SJSA1 (cell line): ENCODE measurements around the gene CDH23. TPM values are rescaled to one million over a fixed set of nuclear protein-coding genes. Genes with fewer than 3 reads are reported as not detected.
"Not testable (repeated sequence)": the region's sequence is repeated elsewhere in the genome, so short reads cannot be mapped to it uniquely, and the experiment has no call there.

Source experiments
- DNase-seq, 2 experiments: peaks; one replicate each; pipeline ENCODE4 v3.0.0-alpha.2; 2015 to 2020; ENCODE audit warnings: low spot score in 2 of 2, low read depth in 1 of 2
- H3K27ac ChIP-seq: fragments of 250-450 bp; sonication (Bioruptor Pico); 2 replicates; pipeline ENCODE4 v1.5.1; 2020; ENCODE audit warnings: mild to moderate bottlenecking, moderate library complexity
- H3K27me3 ChIP-seq: fragments of 250-450 bp; sonication (Bioruptor Pico); replicated peaks from 2 replicates; pipeline ENCODE4 v1.5.1; 2020; ENCODE audit warnings: mild to moderate bottlenecking, moderate library complexity
- H3K36me3 ChIP-seq: fragments of 250-450 bp; sonication (Bioruptor Pico); 2 replicates; pipeline ENCODE4 v1.5.1; 2020; ENCODE audit warnings: mild to moderate bottlenecking
- H3K4me1 ChIP-seq: fragments of 250-450 bp; sonication (Bioruptor Pico); replicated peaks from 2 replicates; pipeline ENCODE4 v1.6.1; 2021; ENCODE audit warnings: mild to moderate bottlenecking
- H3K4me3 ChIP-seq: fragments of 250-450 bp; sonication (Bioruptor Pico); 2 replicates; pipeline ENCODE4 v1.5.1; 2020; ENCODE audit warnings: mild to moderate bottlenecking
- H3K9me3 ChIP-seq: fragments of 250-450 bp; sonication (Bioruptor Pico); replicated peaks from 2 replicates; pipeline ENCODE4 v1.5.1; 2020; ENCODE audit warnings: mild to moderate bottlenecking
- total RNA-seq: library from RNA; depleted of rRNA; stranded (reverse); fragments of >200 nt; shearing (Covaris generic); gene quantifications from 2 replicates; pipeline ENCODE4 v1.2.3, GENCODE V29; 2014

CDH23 gene
- total RNA-seq, 1 experiment from 2014 or later = 0.37 TPM

DNA sequence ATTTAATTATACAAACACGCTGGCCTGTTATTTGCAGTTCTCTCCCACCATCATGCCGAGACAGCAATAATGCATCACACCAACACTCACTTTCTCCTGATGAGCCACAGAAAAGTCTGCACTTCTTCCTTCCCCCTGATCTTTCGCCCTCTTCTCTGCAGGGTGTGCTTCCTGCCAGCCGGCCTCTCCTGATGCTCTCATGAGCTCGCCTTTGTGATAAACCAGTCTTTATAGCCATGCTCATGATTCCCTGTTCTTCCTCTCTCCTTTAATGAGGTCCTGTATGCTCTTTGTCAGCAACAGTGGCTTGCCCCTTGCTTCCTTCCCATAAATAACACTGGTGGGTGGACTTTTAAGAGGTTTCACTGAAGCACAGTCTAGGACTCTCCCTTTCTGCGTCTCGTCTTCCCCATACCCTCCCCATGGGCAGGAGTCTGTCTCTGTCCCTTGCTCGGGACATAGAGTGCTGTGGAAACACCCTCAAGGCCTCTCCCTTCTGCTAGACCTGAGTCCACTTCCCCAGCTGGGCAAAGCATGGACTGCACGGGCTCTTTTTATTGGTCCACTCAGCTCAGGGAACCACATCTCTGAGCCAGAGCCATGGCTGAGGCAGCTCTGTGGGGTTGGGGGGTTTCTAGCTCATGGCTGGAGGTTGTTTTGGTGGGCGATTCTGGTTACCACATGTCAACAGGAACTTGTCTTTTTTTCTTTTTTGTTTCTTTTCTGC is 189.0 kb downstream of the CDH23 start:
- H3K9me3 ChIP-seq = no peaks in the 10 kb centered on the region
- no peaks in the 10 kb centered on the region for H3K27me3 ChIP-seq
- H3K27ac ChIP-seq = no peak overlapping the region
- peaks cover 4% of the 10 kb centered on the region for H3K4me1 ChIP-seq
- no peaks in the 10 kb centered on the region for H3K36me3 ChIP-seq
- H3K4me3 ChIP-seq = no peak overlapping the region
- no peak for DNase-seq

DNA sequence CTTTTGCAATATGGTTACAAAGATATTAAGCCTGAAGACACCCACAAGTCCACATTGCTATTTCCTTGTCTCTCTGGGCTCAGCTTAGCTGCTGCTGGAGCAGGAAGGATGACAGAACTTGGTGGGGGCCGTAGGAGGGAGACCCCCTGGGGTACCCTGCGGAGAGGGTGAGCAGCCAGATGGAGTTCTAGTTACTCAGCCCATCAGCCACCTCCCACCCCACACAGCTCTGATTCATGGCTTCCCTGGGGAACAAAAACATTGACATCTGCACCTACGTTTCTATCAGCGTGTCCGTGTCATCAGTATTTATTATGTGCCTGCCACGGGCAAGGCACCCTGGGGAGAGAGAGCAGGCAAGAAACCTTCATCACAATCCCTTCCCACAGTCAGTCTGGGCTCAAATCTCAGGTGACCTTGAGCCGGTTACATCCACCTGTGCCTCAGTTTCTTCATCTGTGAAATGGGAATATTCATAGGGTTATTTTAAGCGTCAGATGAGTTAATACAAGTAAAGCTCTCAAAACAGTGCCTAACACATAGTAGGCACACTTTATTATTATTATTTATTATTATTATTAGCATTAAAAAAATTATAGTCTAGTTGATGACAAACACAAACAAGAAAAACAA is 191.3 kb downstream of the CDH23 start:
- Histone ChIP-seq H3K4me1 (peaks cover 15% of the 10 kb centered on the region), H3K27ac (no peak overlapping the region), H3K36me3 (no peaks in the 10 kb centered on the region), H3K27me3 (no peaks in the 10 kb centered on the region), H3K4me3 (no peak overlapping the region), H3K9me3 (no peaks in the 10 kb centered on the region)
- no peak for DNase-seq

DNA sequence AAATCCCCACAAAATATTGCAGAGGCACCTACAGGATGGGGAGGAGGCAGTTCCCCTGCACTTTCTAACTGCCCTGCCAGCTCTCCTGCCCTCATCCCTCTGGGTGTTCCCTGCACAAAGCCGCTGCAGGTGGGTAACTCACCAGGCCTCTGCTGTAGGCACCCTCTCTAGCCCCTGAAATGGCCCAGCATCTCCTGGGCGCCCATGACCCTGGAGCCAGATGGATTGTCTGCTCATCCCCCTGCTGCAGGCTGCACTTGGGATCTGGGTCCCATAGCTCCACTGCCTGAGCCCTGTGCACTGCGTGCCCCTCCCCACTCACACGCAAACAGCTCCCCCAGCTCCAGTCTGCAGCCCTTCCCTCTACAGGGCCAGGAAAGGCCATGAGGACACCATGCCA is 192.0 kb downstream of the CDH23 start:
- Histone ChIP-seq H3K9me3 (no peaks in the 10 kb centered on the region), H3K4me3 (no peak overlapping the region), H3K4me1 (peaks cover 15% of the 10 kb centered on the region), H3K27ac (no peak overlapping the region), H3K27me3 (no peaks in the 10 kb centered on the region), H3K36me3 (no peaks in the 10 kb centered on the region)
- DNase-seq = no peak

DNA sequence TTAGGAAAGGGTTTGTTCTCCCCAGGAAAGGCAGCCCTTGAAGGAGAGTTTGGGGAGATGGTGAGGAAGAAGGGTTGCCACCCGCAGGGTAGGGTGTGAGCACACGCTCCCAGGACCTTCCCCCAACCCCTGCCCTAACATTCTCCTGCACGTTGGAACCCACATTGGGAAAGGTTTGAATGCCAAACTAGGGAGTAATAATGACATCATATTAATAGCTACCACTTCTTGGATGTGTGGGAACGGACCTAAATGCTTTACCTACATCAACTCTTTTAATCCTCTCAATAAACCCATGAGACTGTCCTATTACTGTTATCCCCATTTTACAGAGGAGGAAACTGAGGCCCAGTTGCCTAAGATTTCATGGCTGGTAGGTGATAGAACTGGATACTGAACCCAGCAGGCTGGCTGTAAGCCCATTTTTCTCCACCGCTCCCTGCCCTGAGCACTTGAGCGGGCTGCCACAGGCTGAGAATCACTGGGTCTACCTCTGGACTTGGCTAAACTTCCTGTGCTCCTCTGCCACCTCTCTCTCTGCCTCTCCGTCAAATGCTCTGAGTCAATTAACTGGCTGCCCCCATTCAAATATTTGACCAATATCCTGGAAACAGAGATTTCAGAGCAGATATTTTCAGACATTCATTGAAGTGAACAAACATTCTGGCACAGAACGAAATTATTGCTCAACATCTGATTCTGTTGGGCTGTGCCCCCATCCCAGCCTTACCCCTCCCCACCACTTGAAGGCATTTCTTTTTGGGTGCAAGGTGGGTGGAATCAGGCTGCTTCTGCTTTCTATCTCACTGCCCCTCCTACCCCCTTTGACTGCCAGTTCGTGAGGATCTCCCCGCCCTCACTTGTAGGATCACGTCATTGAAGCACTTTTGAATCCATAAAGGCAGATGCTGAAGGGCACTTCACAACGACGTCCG is 193.2 kb downstream of the CDH23 start:
- no peak for DNase-seq
- Histone ChIP-seq H3K36me3 (no peaks in the 10 kb centered on the region), H3K27me3 (no peaks in the 10 kb centered on the region), H3K4me1 (peaks cover 15% of the 10 kb centered on the region), H3K9me3 (no peaks in the 10 kb centered on the region), H3K4me3 (no peak overlapping the region), H3K27ac (no peak overlapping the region)

DNA sequence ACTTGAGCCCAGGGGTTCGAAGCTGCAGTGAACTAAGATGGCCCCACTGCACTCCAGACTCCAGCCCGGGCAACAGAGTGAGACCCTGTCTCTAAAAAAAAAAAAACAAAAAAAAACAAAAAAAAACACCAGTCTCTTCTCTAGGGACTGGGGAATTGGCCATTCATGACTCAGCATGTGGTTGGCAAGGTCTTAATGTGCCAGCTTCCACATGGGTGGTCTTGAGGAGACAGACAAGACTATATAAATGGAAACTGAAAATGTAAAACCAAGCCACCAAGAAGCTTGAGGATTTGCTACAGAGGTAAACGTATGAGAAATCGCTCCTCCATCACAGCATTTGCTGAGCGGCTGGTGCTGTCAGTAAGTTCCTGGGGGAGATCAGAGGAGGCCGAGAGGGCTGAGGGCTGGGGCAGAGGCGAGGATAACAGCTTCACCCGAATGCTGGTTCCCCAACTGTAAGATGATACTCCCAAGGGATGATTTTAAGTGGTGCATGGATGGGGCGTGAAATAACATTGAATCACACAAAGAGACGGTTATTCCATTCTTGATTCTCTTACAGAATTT is 194.1 kb downstream of the CDH23 start:
- no peak overlapping the region for H3K27ac ChIP-seq
- no peak overlapping the region for H3K4me3 ChIP-seq
- peak; percentile 62 to 73 for DNase-seq
- peaks cover 15% of the 10 kb centered on the region for H3K4me1 ChIP-seq
- no peaks in the 10 kb centered on the region for H3K9me3 ChIP-seq
- H3K27me3 ChIP-seq = no peaks in the 10 kb centered on the region
- H3K36me3 ChIP-seq = no peaks in the 10 kb centered on the region

DNA sequence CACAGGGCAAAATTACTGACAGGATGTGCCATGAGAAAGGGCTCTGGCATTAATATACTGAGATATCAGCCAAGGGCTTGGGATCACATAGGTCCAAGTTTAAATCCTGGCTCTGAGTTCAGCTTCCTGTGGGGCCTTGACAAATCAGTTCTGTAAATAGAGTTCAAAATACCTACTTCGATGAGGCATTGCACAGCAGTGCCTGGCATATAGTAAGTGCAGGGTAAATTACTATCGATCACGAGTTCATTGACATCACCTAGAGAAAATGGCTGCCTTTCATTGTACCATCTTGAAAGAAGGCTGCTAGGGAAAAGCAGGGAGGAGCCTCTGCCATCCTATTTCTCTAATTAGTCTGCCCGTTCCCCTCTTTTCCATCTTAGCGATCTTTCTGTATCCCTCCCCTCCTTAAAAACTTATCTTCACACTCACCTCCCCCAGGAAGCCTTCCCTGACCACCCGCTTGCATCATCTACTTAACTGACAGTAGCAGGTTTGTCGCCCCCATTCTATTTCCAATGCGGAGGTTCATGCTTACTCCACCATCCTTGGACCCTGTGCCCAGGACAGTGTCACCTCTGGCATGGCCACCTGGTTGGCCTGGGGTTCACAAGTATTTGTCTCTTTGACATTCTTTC is 198.3 kb downstream of the CDH23 start:
- Histone ChIP-seq H3K9me3 (no peaks in the 10 kb centered on the region), H3K27ac (no peak overlapping the region), H3K4me3 (no peak overlapping the region), H3K4me1 (peaks cover 15% of the 10 kb centered on the region), H3K36me3 (no peaks in the 10 kb centered on the region), H3K27me3 (no peaks in the 10 kb centered on the region)
- DNase-seq = no peak

DNA sequence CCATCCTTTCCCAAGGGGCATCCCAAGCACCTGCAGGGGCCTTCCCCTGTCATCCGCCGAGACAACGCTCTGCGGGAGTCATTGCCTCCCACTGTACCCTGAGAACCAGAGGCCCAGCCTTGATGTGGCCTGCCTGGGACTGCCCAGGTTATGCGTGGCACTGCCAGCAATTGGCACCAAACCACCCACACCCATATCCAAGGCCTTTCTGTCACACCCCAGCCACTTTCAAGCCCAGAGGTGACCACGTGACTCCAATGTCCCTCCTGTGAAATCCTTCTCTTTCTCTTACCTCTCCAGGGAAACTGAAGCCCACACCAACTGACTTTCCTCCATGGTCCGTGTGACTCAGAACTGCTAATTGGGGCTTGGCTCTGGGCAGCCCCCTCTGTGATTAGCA is 198.9 kb downstream of the CDH23 start:
- H3K9me3 ChIP-seq = no peaks in the 10 kb centered on the region
- no peak overlapping the region for H3K27ac ChIP-seq
- no peaks in the 10 kb centered on the region for H3K27me3 ChIP-seq
- no peak overlapping the region for H3K4me3 ChIP-seq
- H3K4me1 ChIP-seq = peaks cover 15% of the 10 kb centered on the region
- no peaks in the 10 kb centered on the region for H3K36me3 ChIP-seq
- DNase-seq = no peak

DNA sequence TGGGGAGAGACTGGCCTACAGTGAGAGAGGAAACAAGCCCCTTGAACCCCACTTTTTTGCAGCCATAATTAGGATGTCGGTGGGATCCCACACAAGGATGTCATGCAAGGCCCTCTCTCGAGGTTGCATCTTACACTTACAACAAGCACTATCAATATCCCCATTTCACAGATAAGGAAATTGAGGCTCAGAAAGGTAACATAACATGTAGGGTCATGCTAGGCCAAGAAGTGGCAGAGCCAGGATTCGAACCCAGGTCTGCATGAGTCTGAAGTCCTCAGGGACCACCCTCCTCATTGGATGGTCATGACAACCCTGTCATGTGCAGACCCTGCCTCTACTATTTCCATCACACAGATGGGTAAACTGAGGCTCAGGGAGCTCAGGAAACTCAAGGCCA is 199.4 kb downstream of the CDH23 start:
- H3K27ac ChIP-seq = no peak overlapping the region
- no peaks in the 10 kb centered on the region for H3K27me3 ChIP-seq
- no peak for DNase-seq
- H3K4me1 ChIP-seq = peaks cover 15% of the 10 kb centered on the region
- no peaks in the 10 kb centered on the region for H3K36me3 ChIP-seq
- no peaks in the 10 kb centered on the region for H3K9me3 ChIP-seq
- no peak overlapping the region for H3K4me3 ChIP-seq

DNA sequence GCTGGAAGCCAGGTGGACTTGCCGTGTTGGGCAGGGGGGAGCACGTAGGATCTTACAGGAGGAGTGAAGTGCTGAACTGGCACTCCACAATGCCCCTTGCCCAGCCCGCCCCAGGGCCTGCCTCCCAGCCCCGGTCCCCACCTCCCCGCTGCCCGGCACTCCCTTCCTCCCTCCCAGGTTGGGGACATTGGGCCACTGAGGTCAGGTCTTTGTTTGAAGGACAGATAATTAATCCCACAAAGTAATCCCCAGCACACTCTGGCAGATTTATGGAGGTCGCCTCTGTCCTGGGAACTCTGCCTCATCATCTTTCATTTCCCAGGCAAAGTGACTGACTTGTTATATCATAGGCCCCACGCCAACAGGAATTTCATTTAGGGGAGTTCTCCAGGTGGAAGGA is 200.0 kb downstream of the CDH23 start:
- no peaks in the 10 kb centered on the region for H3K36me3 ChIP-seq
- no peak overlapping the region for H3K27ac ChIP-seq
- no peaks in the 10 kb centered on the region for H3K27me3 ChIP-seq
- H3K4me1 ChIP-seq = peaks cover 12% of the 10 kb centered on the region
- H3K9me3 ChIP-seq = no peaks in the 10 kb centered on the region
- no peak overlapping the region for H3K4me3 ChIP-seq
- no peak for DNase-seq

DNA sequence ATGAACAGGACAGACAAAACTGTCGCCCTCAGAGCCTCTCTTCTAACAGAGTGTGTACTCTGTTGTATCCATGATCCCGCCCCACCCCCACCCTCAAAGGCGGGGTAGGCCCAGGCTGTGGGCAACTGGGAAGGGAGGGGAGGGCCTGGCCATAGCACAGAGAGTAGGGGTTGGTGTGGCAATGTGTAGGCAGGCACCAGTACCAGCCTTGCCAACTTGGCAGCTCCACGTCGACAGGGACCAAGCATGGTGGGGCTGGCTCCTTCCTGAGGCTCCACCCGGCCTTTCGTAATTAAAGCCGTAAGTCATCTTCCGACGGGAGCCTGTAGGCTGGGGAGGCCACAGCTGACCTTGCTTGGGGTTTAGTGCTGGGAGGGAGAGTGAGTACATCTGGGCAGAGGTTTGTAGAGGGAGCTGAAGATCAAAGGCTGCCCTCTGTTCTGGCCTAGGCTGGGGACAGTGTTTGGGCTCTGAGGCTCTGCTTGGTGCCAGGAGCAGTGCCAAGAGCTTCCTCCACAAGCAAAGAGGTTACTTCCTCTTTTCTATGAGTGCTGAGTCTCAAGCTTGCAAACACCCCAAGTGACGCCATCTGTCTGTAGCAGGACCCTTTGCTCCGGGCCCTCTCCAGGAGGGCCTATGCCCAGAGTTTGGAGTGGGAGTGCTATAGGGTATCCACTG is 201.2 kb downstream of the CDH23 start:
- no peaks in the 10 kb centered on the region for H3K36me3 ChIP-seq
- H3K27me3 ChIP-seq = no peaks in the 10 kb centered on the region
- H3K4me3 ChIP-seq = no peak overlapping the region
- H3K27ac ChIP-seq = no peak overlapping the region
- no peaks in the 10 kb centered on the region for H3K9me3 ChIP-seq
- no peak for DNase-seq
- H3K4me1 ChIP-seq = peaks cover 11% of the 10 kb centered on the region

DNA sequence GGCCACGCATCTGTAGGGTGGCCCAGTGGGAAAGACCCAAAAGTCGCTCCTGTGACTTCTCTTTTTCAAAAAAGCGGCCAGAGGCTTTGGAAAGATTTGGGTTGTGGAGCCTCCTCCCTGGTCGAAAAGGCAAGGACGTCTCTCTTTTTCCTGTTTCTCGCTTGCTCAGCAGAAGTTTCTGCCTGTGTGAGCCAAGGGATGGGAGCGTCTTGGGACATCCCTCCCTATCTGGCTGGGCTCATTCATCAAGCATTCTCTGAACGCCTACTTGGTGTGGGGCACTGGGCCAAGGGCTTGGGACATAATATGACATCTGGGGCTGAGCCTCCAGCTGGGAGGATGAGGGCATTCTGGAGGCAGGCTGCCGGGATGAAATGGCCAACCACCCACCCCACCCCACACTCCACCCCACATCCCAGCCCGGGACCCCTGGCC is 201.9 kb downstream of the CDH23 start:
- H3K27ac ChIP-seq = no peak overlapping the region
- no peaks in the 10 kb centered on the region for H3K27me3 ChIP-seq
- H3K9me3 ChIP-seq = no peaks in the 10 kb centered on the region
- H3K4me1 ChIP-seq = peaks cover 11% of the 10 kb centered on the region
- no peak for DNase-seq
- no peak overlapping the region for H3K4me3 ChIP-seq
- H3K36me3 ChIP-seq = no peaks in the 10 kb centered on the region

DNA sequence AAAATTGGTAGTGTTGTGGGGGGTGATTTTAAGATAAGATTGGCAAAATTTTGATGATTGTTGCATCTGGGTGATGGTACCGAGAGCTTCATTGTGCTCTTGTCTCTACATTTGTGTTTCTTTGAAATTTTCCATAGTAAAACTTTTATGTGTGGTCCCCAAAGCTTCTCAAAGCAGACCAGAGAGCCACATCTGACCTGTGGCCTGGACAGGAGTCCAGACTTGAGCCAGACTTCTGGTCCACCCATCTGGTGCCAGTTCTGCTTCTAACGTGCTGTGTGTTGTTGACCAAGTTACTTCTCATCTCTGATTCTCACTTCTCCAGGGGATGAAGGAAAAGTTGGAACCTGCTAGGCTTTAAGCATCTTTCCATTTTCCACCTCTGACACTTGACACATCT is 202.8 kb downstream of the CDH23 start:
- peaks cover 11% of the 10 kb centered on the region for H3K4me1 ChIP-seq
- no peak overlapping the region for H3K27ac ChIP-seq
- no peaks in the 10 kb centered on the region for H3K36me3 ChIP-seq
- no peaks in the 10 kb centered on the region for H3K9me3 ChIP-seq
- no peak overlapping the region for H3K4me3 ChIP-seq
- no peak for DNase-seq
- no peaks in the 10 kb centered on the region for H3K27me3 ChIP-seq

DNA sequence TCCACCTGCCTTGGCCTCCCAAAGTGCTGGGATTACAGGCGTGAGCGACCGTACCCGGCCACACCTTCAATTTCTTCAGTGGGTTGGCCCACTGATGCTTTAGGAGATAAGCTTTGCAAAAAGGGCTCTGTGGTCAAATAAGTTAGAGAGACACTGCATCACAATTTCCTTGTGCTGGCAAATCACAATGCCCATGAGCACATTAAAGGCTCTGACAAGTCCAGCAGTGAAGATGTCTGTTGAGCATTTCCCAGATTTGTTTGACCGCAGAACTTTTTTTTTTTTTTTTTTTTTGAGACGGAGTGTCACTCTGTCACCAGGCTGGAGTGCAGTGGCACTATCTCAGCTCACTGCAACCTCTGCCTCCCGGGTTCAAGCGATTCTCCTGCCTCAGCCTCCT is 203.5 kb downstream of the CDH23 start:
- H3K9me3 ChIP-seq, H3K27me3 ChIP-seq, H3K27ac ChIP-seq, DNase-seq, H3K36me3 ChIP-seq, H3K4me3 ChIP-seq: not testable (repeated sequence)
- H3K4me1 ChIP-seq = peaks cover 11% of the 10 kb centered on the region
